ENCODE data around the gene ACKR1.

The ACKR1 gene

DNA sequence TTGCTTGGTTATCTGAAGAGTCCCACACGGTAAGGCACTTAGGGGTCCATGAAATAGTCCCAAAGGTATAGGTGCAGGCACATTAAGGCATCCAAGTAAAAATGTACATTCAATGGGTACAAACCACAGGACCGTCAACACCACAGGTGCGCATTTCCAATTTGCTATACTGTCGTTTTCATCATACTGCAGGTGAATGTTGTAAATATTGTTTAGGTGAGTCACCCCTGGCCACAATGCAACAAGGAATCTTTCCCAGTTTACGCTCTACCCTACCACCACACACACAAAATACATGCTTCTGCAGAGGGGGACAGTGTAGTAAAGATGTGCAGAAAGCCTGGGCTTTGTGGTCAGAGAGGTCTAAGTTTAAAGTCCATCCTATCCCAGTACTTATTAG lies 19.6 kb upstream of the ACKR1 start:
- H3K4me3 ChIP-seq (ENCODE audit: low read depth, low read length): no peak overlapping the region
- no peak for DNase-seq (ENCODE audit: low read depth)

DNA sequence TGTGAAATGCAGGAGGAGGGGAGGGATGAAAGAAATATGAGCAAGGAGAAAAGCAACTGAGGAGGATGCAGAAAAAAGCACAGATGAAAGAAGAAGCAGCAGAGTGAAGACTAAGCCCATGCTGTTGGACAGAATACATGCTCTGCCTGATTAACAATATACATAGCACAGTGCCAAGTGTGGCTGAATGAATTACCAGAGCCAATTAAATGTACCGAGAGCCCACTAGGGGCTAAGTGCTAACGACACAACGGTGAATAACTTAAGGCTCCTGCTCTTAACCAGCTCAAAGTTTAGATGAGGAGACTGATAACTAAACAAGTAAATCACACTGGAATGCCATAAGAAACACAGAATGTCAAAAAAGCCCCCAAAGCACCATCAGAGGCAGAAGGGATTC lies 17.6 kb upstream of the ACKR1 start:
- DNase-seq (ENCODE audit: low read depth): no peak
- H3K4me3 ChIP-seq (ENCODE audit: low read depth, low read length): no peak overlapping the region

DNA sequence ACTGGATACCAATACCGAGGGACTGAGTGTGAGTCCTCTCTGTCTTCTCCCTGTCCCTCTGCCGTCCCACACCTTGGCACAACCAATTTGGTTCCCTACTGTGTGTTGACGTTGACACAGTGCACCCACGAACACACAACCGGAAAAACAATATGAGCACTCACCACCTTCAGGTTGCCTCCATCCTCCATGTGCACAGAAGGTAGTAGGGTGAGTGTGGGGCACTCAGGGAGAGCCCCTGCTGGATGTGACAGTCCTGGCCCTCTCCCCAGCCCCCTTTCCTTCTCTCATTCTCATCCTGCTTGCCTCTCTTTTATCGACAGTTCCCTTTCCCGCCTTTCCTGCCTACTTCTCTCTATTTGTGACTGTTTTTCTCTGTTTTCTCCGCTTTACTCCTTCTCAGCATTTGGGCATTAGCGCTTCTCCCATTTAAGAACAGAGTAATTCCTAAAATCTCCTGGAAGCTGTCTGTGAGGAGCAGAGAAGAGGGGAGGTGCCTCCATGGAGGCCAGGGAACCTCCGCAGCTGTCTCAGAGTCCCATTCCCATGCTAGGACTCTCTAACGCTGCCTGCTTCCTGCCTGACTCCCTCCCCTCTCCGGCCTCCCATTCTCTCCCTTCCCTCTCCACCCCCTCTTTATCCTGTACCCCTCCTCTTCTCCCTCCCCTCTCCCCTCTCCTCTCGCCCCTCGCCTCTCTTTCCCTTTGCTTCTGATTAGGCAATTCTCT lies 16.9 kb upstream of the ACKR1 start:
- H3K4me3 ChIP-seq (ENCODE audit: low read depth, low read length): peak overlapping the region; percentile 20
- DNase-seq (ENCODE audit: low read depth): no peak

DNA sequence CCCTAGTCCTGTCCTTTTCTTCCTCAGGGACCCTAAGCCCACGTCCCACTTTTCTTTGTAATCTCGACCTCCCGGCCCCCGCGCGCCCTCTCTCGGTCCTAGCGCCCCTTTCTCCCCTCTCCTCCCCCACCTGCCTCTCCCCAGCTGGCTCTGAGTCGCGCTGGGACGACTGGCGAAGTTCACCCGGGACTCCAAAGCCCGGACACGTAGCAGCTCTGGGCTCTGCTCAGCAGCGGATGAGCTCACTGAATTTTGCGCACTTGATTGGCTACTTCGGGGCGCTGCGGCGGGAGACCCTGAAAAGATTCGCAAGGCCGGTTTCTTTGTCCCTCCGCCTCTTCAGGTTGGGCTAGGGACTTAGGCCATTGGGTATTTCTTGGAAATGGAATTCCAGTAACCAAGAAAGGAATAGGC lies 16.3 kb upstream of the ACKR1 start:
- peak overlapping the region; percentile 20 for H3K4me3 ChIP-seq (ENCODE audit: low read depth, low read length)
- no peak for DNase-seq (ENCODE audit: low read depth)

DNA sequence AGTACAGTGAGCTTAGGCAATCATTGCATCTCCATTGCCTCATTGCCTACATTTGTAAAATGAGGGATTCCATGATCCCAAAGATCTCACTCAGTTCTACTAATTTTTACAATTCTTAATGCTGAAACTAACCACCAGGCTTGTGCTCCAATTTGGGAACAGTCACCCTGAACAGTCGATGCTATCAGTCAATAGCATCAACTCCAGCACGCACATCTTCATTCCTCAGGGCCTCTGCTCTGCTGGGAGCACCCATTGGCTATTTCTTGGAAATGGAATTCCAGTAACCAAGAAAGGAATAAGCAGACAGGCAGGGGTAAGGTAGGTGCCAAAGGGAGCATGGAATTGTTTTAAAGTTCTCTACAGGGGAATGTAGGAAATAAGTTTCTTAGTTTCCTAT lies 14.2 kb upstream of the ACKR1 start:
- H3K4me3 ChIP-seq (ENCODE audit: low read depth, low read length): no peak overlapping the region
- no peak for DNase-seq (ENCODE audit: low read depth)

DNA sequence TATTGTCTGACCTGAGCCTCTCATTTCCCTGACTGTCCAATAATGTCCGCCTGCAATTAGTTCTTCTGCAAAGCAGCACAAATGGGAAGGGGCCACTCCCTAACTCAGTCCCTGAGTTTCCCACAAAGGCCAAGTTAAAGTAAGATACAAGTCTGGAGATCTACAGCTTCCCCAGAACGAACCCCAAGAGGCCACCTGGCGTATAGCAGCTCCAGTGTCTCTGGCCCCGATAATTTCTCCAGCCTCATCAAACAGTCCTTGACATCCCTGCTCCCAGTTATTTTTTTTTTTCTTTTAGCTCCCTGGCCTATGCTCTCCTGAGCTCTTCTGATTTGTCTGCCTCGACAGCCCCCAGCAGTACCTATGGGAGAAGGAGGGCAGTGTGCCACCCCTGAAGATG lies 8.1 kb upstream of the ACKR1 start:
- no peak overlapping the region for H3K4me3 ChIP-seq (ENCODE audit: low read depth, low read length)
- DNase-seq (ENCODE audit: low read depth): no peak

DNA sequence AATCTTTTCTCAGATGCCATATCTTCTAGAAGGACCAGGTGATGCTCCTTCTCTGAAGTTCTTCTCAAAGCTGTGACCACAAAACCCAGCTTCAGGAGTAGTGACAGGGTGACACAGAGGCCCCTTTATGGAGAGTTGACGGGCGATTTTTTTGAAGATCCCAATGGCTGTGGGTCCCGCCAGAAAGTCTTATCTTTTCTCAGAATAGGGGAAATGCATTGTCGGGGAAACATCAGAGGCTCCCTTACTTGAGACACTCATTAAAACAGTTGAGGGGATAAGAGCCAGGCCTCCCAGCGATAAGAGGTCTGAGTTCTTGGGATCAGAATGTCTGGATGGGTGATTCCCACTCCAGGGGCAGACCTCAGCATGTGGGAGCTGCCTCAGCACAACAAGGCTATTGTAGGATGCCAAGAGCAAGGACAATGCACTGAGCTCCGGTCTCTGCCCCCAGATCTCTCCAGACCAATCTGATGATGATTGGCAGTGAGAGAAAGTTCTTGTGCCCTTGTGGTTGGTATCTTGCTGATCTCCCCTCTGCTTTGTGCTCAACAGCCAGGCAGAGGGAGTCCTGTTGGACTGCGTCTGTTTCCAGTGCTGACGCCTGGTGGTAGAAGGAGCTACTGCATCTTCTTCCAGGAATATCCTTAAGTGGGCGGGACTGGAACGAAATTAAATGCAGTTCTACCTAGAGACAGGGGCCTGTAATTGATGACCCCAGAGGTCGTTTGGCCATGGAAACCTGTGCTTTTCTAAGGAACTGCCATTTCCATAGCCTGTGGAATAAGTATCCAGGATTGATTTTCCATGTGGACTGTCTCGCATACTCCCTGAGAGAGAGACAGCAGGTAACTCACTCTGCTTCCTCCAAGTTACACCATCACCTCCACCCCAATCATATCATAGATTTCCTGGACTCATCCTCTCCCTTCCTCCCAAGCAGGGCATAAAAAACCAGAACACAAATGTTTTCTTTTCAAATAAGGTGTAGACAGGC lies 6.8 kb upstream of the ACKR1 start:
- no peak overlapping the region for H3K4me3 ChIP-seq (ENCODE audit: low read depth, low read length)
- no peak for DNase-seq (ENCODE audit: low read depth)

DNA sequence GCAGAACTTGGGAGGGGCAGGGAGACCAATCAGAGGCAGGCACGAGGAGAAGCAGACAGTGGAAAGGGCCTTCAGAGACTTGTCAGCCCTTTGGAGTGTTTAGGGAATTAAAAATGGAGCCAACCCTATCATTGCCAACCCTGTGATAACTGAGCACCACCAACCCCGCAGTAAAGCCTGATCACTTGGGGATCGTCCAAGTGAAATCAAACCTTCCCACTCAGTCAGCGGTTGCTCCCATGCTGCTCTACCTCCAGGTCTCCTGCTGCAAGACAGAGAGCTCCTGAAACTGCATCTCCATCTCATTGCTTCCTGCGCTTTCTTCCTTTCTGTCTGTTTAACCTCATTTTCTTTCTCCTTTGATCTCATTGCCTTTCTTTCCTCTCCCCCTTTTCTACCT lies 4.8 kb upstream of the ACKR1 start:
- no peak for DNase-seq (ENCODE audit: low read depth)
- no peak overlapping the region for H3K4me3 ChIP-seq (ENCODE audit: low read depth, low read length)

DNA sequence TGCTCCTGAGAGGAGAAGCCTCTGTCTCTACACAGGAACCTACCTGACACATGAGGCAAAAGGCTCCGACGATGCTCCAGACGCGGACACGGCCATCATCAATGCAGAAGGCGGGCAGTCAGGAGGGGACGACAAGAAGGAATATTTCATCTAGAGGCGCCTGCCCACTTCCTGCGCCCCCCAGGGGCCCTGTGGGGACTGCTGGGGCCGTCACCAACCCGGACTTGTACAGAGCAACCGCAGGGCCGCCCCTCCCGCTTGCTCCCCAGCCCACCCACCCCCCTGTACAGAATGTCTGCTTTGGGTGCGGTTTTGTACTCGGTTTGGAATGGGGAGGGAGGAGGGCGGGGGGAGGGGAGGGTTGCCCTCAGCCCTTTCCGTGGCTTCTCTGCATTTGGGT lies 3.9 kb upstream of the ACKR1 start:
- DNase-seq (ENCODE audit: low read depth): no peak
- H3K4me3 ChIP-seq (ENCODE audit: low read depth, low read length): no peak overlapping the region

DNA sequence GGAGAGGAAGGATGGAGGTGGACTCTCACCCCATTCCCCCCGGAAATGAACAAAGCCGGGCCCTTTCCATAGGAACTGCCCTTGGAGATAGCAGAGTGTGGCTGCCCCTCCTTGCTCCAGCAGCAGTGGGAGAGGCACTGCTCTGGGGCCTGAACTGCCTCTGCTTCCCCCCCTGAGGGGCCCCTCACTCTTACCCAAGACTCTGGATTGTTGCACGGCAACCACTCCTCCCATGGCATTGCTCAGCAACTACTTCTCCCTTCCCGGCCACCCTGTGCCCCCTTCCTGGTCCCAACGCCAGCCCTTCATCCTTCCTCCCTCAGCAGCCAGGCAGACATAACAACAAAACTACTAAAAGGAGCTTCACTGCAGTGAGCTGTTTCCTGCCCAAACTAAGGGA lies 3.0 kb upstream of the ACKR1 start:
- no peak for DNase-seq (ENCODE audit: low read depth)
- H3K4me3 ChIP-seq (ENCODE audit: low read depth, low read length): no peak overlapping the region

DNA sequence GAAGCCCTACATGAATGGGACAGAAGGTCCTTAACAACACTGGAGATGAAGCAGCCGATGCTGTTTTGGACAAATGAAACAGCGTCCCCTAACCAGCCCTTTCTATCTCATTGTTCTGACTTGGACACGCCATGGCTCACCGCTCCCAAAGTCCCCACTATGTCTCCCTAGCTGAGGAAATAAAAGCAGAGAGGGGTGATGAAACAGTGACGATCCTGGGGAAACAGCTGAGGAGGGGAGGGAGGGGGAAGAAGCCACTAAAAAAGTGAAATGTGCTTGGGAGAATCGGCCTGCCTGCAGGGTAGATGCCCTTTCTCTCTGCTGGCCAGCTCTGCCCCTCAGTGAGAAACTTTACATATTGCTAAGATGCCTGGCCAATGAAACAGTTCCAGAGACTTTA lies 1.1 kb upstream of the ACKR1 start:
- H3K4me3 ChIP-seq (ENCODE audit: low read depth, low read length): no peak overlapping the region
- DNase-seq (ENCODE audit: low read depth): no peak

DNA sequence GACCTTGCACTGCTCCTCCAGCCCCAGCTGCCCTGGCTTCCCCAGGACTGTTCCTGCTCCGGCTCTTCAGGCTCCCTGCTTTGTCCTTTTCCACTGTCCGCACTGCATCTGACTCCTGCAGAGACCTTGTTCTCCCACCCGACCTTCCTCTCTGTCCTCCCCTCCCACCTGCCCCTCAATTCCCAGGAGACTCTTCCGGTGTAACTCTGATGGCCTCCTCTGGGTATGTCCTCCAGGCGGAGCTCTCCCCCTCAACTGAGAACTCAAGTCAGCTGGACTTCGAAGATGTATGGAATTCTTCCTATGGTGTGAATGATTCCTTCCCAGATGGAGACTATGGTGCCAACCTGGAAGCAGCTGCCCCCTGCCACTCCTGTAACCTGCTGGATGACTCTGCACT lies 550 bp downstream of the ACKR1 start:
- DNase-seq (ENCODE audit: low read depth): no peak
- no peak overlapping the region for H3K4me3 ChIP-seq (ENCODE audit: low read depth, low read length)

DNA sequence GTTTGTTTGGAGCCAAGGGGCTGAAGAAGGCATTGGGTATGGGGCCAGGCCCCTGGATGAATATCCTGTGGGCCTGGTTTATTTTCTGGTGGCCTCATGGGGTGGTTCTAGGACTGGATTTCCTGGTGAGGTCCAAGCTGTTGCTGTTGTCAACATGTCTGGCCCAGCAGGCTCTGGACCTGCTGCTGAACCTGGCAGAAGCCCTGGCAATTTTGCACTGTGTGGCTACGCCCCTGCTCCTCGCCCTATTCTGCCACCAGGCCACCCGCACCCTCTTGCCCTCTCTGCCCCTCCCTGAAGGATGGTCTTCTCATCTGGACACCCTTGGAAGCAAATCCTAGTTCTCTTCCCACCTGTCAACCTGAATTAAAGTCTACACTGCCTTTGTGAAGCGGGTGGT lies 1.4 kb downstream of the ACKR1 start:
- no peak overlapping the region for H3K4me3 ChIP-seq (ENCODE audit: low read depth, low read length)
- no peak for DNase-seq (ENCODE audit: low read depth)

DNA sequence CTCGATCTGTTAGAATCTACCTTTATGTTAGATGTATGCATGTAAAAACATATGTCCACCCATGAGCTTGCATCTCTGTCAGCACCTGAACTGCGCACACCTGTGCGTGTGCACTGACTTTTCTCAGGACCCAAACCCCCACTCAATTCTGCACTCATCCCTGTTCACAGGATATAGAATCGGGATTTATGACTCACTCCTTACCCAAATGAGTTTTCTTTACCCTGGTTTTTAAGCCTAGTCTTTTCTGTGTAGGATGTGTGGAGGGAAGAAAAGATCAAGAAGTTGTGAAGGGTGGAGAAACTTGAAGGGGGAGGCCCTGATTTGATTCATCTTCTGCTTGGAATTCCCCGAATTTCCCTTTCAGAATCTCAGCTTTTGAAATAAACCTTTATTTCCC lies 2.4 kb downstream of the ACKR1 start:
- no peak for DNase-seq (ENCODE audit: low read depth)
- no peak overlapping the region for H3K4me3 ChIP-seq (ENCODE audit: low read depth, low read length)

DNA sequence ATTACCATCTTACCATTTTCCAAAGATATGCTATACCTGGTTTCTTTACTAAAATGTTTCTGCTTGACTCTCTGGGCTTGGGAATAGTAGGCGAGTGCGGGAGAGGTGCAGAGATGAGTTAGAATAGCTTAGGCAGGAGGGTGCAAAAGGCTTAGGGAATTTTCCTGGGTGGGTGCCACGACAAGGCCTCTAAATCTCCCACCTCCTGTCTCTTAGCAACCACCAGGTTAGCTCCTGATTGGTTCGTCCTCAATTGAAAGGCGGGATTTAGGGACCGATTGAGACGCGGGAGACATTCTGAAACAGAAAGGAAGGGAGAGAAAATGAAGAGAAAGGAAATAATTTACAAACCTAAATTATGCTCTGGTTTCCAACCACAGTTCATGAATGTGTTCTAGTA lies 3.1 kb downstream of the ACKR1 start:
- no peak overlapping the region for H3K4me3 ChIP-seq (ENCODE audit: low read depth, low read length)
- no peak for DNase-seq (ENCODE audit: low read depth)

DNA sequence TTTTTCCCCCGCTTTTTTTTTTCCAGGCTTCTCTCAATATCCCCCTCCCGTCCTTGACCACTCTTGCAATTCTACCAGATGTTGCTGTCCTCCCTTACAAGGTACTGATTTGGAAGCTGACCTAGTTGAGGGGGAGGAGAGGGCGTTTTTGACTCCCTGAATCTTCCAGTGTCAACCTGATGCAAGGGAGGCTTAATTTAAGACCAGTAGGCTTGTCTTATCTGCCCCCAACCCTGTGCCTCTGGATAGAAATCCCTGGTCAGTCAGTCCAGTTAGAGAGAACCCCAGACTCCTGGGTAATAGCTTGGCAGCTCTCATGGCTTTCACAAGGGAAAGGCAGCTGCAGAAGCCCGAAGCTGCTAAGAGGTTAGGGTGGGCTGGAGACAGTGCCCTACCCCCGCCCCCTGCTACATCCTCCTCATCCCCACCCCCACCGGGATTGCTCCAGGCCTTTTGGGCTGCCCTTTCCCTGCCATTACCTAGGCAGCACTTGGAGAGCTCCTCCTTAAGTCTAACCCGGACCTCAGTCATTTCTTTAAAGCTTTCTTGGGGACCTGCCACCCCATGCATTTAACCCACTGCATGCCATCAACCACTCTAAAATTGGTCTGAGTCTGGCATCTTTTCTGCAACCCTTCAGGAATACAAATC lies 3.6 kb downstream of the ACKR1 start:
- no peak overlapping the region for H3K4me3 ChIP-seq (ENCODE audit: low read depth, low read length)
- DNase-seq (ENCODE audit: low read depth): no peak

DNA sequence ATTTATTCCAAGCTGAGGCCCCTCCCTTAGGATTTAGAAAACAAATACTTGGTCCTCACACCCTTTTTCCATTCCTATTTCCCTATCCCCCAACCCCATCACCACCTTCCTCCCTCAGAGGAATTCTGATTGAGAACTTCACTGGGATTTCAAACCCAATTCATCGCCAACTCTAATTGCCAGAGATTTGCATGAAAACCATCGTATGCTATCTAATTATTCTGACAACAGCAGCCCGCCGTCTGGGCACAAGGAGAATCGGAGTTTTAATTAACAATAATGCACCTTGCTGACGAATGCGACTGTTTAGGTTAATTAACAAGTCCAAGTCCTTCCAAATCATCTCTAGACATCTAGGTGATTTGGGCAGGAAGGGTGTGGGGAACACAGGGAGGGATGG lies 4.4 kb downstream of the ACKR1 start:
- H3K4me3 ChIP-seq (ENCODE audit: low read depth, low read length): no peak overlapping the region
- DNase-seq (ENCODE audit: low read depth): no peak

DNA sequence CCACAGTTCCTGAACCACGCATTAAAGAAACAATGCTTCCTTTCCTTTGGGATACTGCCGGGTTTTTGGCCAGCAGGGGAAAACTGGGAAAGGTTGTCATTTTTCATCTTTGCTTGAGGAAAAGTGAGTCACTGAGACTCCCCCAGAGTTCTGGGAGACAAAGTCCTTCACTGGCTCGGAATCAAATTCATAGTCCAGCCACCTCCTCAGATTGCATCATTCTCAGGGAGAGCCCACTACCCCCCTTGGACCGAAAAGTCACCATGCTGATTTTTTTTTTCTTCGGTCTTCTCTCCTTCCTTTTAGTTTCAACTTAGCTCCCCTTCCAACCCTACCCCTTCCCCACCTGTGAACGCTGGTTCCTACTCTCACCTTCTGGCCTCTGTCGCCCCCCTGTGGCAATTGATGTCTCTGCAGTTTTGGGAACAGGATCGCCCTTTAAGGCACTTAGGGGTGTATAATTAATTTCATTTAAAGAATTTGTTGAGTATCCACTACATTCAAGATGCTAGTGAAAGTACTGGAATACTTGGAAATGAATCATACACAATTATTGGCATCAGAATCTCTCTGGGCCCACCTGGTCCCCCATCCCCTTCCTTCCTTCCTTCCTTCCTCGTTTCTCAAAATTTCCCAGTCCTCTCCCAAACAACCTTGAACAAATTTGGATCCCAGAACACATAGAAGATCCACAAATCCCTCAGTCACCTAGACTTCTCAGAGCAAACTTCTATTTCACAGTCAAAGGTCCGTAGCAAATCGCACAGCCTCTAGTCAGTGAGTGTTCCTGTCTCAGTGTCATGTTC lies 6.9 kb downstream of the ACKR1 start:
- H3K4me3 ChIP-seq (ENCODE audit: low read depth, low read length): no peak overlapping the region
- no peak for DNase-seq (ENCODE audit: low read depth)

DNA sequence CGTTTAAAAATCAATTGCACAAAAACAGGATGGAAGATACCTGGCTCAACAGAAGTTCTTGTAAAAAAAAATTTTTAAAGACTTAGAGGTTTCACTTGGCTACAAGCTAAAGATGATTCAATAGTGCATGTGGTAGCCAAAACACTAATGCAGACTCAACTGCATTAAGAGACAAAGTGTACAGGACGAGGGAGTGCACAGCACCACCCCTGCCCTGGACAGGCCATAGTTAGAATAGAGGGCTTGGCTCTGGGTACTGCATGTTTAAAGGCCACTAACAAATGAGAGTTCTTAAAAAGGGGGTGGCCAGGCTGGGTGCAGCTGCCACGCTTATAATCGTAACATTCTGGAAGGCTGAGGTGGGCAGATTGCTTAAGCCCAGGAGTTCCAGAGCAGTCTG lies 7.9 kb downstream of the ACKR1 start:
- no peak overlapping the region for H3K4me3 ChIP-seq (ENCODE audit: low read depth, low read length)
- no peak for DNase-seq (ENCODE audit: low read depth)

Measured in skeletal muscle cell (primary cell).